Trophoblast cell (in vitro differentiated cells and primary cell): ENCODE measurements around the gene USP31.

Source experiments
- DNase-seq, 2 donors: peaks; one replicate each; pipeline ENCODE4 v3.0.0-alpha.2; 2016
- H2AFZ ChIP-seq: 2 replicates; pipeline ENCODE4 v1.6.1; 2013; ENCODE audit warnings: low read length, moderate library complexity, mild to moderate bottlenecking; ENCODE audit not compliant: insufficient read depth, poor library complexity
- H2AK5ac ChIP-seq: 2 replicates; pipeline ENCODE4 v1.6.1; 2013; ENCODE audit warnings: mild to moderate bottlenecking, low read length
- H2BK120ac ChIP-seq: 2 replicates; pipeline ENCODE4 v1.6.1; 2013; ENCODE audit warnings: low read length, mild to moderate bottlenecking, moderate library complexity; ENCODE audit not compliant: insufficient read depth, poor library complexity
- H2BK12ac ChIP-seq: 2 replicates; pipeline ENCODE4 v1.6.1; 2013; ENCODE audit warnings: mild to moderate bottlenecking, low read length, moderate library complexity
- H2BK5ac ChIP-seq: 2 replicates; pipeline ENCODE4 v1.6.1; 2013; ENCODE audit warnings: low read length, low read depth, moderate library complexity, mild to moderate bottlenecking; ENCODE audit not compliant: poor library complexity
- H3K14ac ChIP-seq: 2 replicates; pipeline ENCODE4 v1.6.1; 2013; ENCODE audit warnings: mild to moderate bottlenecking, low read length
- H3K18ac ChIP-seq: 2 replicates; pipeline ENCODE4 v1.6.1; 2013; ENCODE audit warnings: mild to moderate bottlenecking, low read length
- H3K23ac ChIP-seq: 2 replicates; pipeline ENCODE4 v1.6.1; 2013; ENCODE audit warnings: low read length
- H3K27ac ChIP-seq: 2 replicates; pipeline ENCODE4 v1.5.1; 2013; ENCODE audit warnings: low read depth, mild to moderate bottlenecking, inconsistent platforms, low read length, moderate library complexity
- H3K27me3 ChIP-seq: 2 replicates; pipeline ENCODE4 v1.6.1; 2013; ENCODE audit warnings: inconsistent platforms, mild to moderate bottlenecking, low read length, moderate library complexity; ENCODE audit not compliant: insufficient read depth
- H3K36me3 ChIP-seq, 2 experiments: 1 replicate in 1 of 2; 2 replicates in 1 of 2; pipeline ENCODE4 v1.6.1; 2013; ENCODE audit warnings: low read length in 2 of 2, mild to moderate bottlenecking in 2 of 2, moderate library complexity in 1 of 2; ENCODE audit not compliant: insufficient read depth in 2 of 2, control insufficient read depth in 1 of 2
- H3K4ac ChIP-seq: 2 replicates; pipeline ENCODE4 v1.6.1; 2013; ENCODE audit warnings: low read depth, mild to moderate bottlenecking, low read length, moderate library complexity
- H3K4me1 ChIP-seq, 2 experiments: 1 replicate in 1 of 2; 2 replicates in 1 of 2; pipeline ENCODE4 v1.6.1; 2013; ENCODE audit warnings: low read length in 2 of 2, mild to moderate bottlenecking in 2 of 2, moderate library complexity in 1 of 2; ENCODE audit not compliant: insufficient read depth in 2 of 2, control insufficient read depth in 1 of 2
- H3K4me2 ChIP-seq: 2 replicates; pipeline ENCODE4 v1.6.1; 2013; ENCODE audit warnings: inconsistent platforms, mild to moderate bottlenecking, low read length, moderate library complexity
- H3K4me3 ChIP-seq: 2 replicates; pipeline ENCODE4 v1.5.1; 2013; ENCODE audit warnings: mild to moderate bottlenecking, low read depth, low read length, inconsistent platforms
- H3K79me1 ChIP-seq: one replicate; pipeline ENCODE4 v1.6.1; 2013; ENCODE audit warnings: low read length
- H3K79me2 ChIP-seq: 2 replicates; pipeline ENCODE4 v1.6.1; 2013; ENCODE audit warnings: low read length, mild to moderate bottlenecking; ENCODE audit not compliant: control insufficient read depth, insufficient read depth, poor library complexity
- H3K9ac ChIP-seq: 2 replicates; pipeline ENCODE4 v1.6.1; 2013; ENCODE audit warnings: mild to moderate bottlenecking, low read length
- H3K9me3 ChIP-seq: 2 replicates; pipeline ENCODE4 v1.6.1; 2013; ENCODE audit warnings: low read depth, mild to moderate bottlenecking, control low read depth, inconsistent platforms, low read length; ENCODE audit not compliant: insufficient read depth
- H4K12ac ChIP-seq: 2 replicates; pipeline ENCODE4 v1.6.1; 2013; ENCODE audit warnings: low read depth, mild to moderate bottlenecking, low read length, moderate library complexity
- H4K8ac ChIP-seq: 2 replicates; pipeline ENCODE4 v1.6.1; 2013; ENCODE audit warnings: low read depth, mild to moderate bottlenecking, low read length, moderate library complexity
- H4K91ac ChIP-seq: one replicate; pipeline ENCODE4 v1.6.1; 2013; ENCODE audit warnings: low read depth, mild to moderate bottlenecking, low read length, moderate library complexity
- WGBS: extraction: QIAGEN DNeasy Blood & Tissue Kit; methylation state at CpG from one replicate; pipeline ENCODE4 v1.1.7; 2013; ENCODE audit warnings: missing lambda C conversion rate; ENCODE audit not compliant: insufficient read length, insufficient coverage; ENCODE audit errors: extremely low coverage; 5-methylcytosine and 5-hydroxymethylcytosine counted together

The USP31 gene

GRCh38 chr16:23160082-23160481 is 10.8 kb upstream of the USP31 start:
- no peaks in the 10 kb centered on the region for H3K9me3 ChIP-seq
- H3K79me2 ChIP-seq = no peaks in the 10 kb centered on the region
- no peak overlapping the region for H3K23ac ChIP-seq
- H2AK5ac ChIP-seq = no peak overlapping the region
- H3K4ac ChIP-seq = no peak overlapping the region
- H2AFZ ChIP-seq = no peak overlapping the region
- no peak for DNase-seq
- no peak overlapping the region for H4K91ac ChIP-seq
- H3K9ac ChIP-seq = no peak overlapping the region
- no peak overlapping the region for H2BK120ac ChIP-seq
- H3K18ac ChIP-seq = no peak overlapping the region
- no peak overlapping the region for H2BK5ac ChIP-seq
- H3K14ac ChIP-seq = no peak overlapping the region
- H3K4me2 ChIP-seq = no peak overlapping the region
- no peak overlapping the region for H2BK12ac ChIP-seq
- H3K4me1 ChIP-seq = no peaks in the 10 kb centered on the region
- no peak overlapping the region for H3K27ac ChIP-seq
- H3K36me3 ChIP-seq = no peaks in the 10 kb centered on the region
- H3K27me3 ChIP-seq = no peaks in the 10 kb centered on the region
- no CpG with 5 or more reads among the region's 4 CpGs for WGBS
- H3K4me3 ChIP-seq = no peak overlapping the region
- no peak overlapping the region for H4K8ac ChIP-seq
- H3K79me1 ChIP-seq = no peaks in the 10 kb centered on the region
- H4K12ac ChIP-seq = no peak overlapping the region

DNA sequence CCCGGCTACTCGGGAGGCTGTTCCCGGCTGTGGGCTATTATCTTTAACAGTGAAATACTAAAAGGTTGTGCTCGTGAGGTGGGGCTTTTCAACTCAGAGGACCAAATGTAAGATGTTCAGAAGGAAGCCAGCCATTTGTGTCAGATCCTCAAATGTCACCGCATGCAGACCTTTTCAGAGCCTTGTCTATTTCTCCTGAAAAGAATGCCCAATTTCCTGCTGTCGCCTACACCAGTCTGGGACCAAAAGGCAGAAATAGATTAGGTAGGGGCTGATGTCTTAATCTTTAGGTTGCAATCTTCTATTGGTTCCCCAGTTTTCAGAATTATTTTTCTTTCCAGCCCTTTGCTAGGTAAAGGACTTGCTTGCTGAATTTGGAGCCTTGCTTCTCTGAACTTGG is 8.9 kb upstream of the USP31 start:
- Histone ChIP-seq H4K12ac (no peak overlapping the region), H4K8ac (no peak overlapping the region), H3K36me3 (no peaks in the 10 kb centered on the region), H3K23ac (no peak overlapping the region), H3K4me3 (no peak overlapping the region), H3K27ac (no peak overlapping the region), H3K4me2 (no peak overlapping the region), H2BK120ac (no peak overlapping the region), H3K4ac (no peak overlapping the region), H2BK5ac (no peak overlapping the region), H3K27me3 (no peaks in the 10 kb centered on the region), H3K14ac (no peak overlapping the region), H2AFZ (no peak overlapping the region), H3K79me2 (no peaks in the 10 kb centered on the region), H2BK12ac (no peak overlapping the region), H4K91ac (no peak overlapping the region), H3K9me3 (no peaks in the 10 kb centered on the region), H3K4me1 (no peaks in the 10 kb centered on the region), H2AK5ac (no peak overlapping the region), H3K9ac (no peak overlapping the region), H3K18ac (no peak overlapping the region), H3K79me1 (no peaks in the 10 kb centered on the region)
- WGBS = no CpG with 5 or more reads among the region's 6 CpGs
- no peak for DNase-seq

DNA sequence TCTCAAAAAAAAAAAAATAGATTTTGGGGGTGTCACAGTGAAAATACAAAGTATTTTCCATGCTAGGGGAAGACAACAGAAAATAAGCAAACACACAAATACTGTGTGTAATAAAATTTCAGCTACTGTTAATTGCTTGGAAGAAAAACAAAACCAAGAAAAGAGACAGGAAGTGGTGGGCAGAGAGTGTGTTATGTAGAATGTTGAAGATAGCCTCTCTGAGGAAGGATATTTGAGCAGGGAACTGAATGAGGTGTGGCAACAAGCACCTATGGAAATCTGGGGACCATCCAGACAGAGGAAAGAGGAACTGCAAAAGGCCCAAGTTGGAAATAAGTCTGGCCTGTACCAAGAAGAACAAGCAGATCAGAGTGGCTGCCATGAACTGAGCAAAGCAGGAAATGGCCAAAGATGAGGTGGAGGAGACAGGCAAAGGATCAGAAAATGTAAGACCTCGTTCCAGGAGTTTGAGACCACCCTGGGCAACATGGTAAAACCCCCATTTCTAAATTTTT is 7.8 kb upstream of the USP31 start:
- no peak overlapping the region for H3K18ac ChIP-seq
- H3K4me3 ChIP-seq = no peak overlapping the region
- no peak overlapping the region for H3K23ac ChIP-seq
- H3K4me2 ChIP-seq = no peak overlapping the region
- H3K14ac ChIP-seq = no peak overlapping the region
- H4K91ac ChIP-seq = no peak overlapping the region
- H2BK5ac ChIP-seq = no peak overlapping the region
- no peaks in the 10 kb centered on the region for H3K79me1 ChIP-seq
- no peaks in the 10 kb centered on the region for H3K4me1 ChIP-seq
- no peak for DNase-seq
- H3K79me2 ChIP-seq = no peaks in the 10 kb centered on the region
- no peaks in the 10 kb centered on the region for H3K27me3 ChIP-seq
- no peak overlapping the region for H2BK120ac ChIP-seq
- no peak overlapping the region for H4K12ac ChIP-seq
- no peak overlapping the region for H3K4ac ChIP-seq
- no CpG with 5 or more reads among the region's 1 CpG for WGBS
- H4K8ac ChIP-seq = no peak overlapping the region
- H2AFZ ChIP-seq = no peak overlapping the region
- no peak overlapping the region for H3K27ac ChIP-seq
- H3K9me3 ChIP-seq = no peaks in the 10 kb centered on the region
- no peak overlapping the region for H2AK5ac ChIP-seq
- H2BK12ac ChIP-seq = no peak overlapping the region
- no peak overlapping the region for H3K9ac ChIP-seq
- H3K36me3 ChIP-seq = no peaks in the 10 kb centered on the region

DNA sequence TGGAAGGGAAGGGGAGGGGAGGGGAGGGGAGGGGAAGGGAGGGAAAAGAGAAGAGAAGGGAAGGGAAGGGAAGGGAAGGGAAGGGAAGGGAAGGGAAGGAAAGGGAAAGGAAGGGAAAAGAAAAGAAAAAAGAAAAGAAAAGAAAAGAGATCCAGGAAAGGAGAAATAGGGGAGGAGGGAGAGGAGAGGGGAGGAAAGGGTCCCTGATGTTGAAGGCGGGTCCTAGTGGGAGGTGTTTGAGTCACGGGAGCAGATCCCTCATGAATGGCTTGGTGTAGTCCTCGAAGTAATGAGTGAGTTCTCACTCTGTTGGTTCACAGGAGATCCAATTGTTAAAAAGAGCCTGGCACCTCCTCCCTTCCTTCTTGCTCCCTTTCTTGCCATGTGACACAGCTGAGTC is 6.9 kb upstream of the USP31 start:
- no CpG with 5 or more reads among the region's 3 CpGs for WGBS
- Histone ChIP-seq H3K79me1 (no peaks in the 10 kb centered on the region), H3K79me2 (no peaks in the 10 kb centered on the region), H4K8ac (no peak overlapping the region), H3K9ac (no peak overlapping the region), H3K9me3 (no peaks in the 10 kb centered on the region), H3K4me1 (no peaks in the 10 kb centered on the region), H2BK120ac (no peak overlapping the region), H3K18ac (no peak overlapping the region), H3K23ac (no peak overlapping the region), H2BK12ac (no peak overlapping the region), H2AFZ (no peak overlapping the region), H4K12ac (no peak overlapping the region), H3K14ac (no peak overlapping the region), H3K4ac (no peak overlapping the region), H3K27me3 (no peaks in the 10 kb centered on the region), H3K27ac (no peak overlapping the region), H2BK5ac (no peak overlapping the region), H3K4me2 (no peak overlapping the region), H3K36me3 (no peaks in the 10 kb centered on the region), H3K4me3 (no peak overlapping the region), H4K91ac (no peak overlapping the region), H2AK5ac (no peak overlapping the region)
- no peak for DNase-seq
